Stimulated activated CD8-positive, alpha-beta memory T cell treated with anti-CD3 and anti-CD28 coated beads, Interleukin-12 subunit alpha, Interleukin-12 subunit beta, amount 100 ng/mL, for 24 hours (primary cell): Measurements from ENCODE around the gene IL19.
"Not testable (repeated sequence)": the region's sequence is repeated elsewhere in the genome, so short reads cannot be mapped to it uniquely, and the experiment has no call there.

ENCODE experiments used
- DNase-seq: peaks from one replicate; pipeline ENCODE4 v3.0.0-alpha.2; 2020; ENCODE audit errors: extremely low read depth

Gene IL19

GRCh38 chr1:206831650-206832049 lies 61.1 kb downstream of the IL19 start:
- DNase-seq = no peak

GRCh38 chr1:206832352-206832880 lies 61.8 kb downstream of the IL19 start:
- DNase-seq = no peak

- DNase-seq = no peak
These were observed 62.6 kb downstream of the IL19 start for GRCh38 chr1:206833106-206833680.

GRCh38 chr1:206833801-206834200 lies 63.2 kb downstream of the IL19 start:
- DNase-seq = no peak

GRCh38 chr1:206834217-206834616 lies 63.6 kb downstream of the IL19 start:
- no peak for DNase-seq

- DNase-seq = no peak
These were observed 64.1 kb downstream of the IL19 start for GRCh38 chr1:206834711-206835110.

GRCh38 chr1:206835186-206835585 lies 64.6 kb downstream of the IL19 start:
- no peak for DNase-seq

GRCh38 chr1:206836111-206836510 lies 65.5 kb downstream of the IL19 start:
- no peak for DNase-seq

- DNase-seq = no peak
These were observed 68.5 kb downstream of the IL19 start for GRCh38 chr1:206839006-206839560.

- no peak for DNase-seq
These were observed 69.3 kb downstream of the IL19 start for GRCh38 chr1:206839857-206840256.

GRCh38 chr1:206841609-206842323 lies 71.2 kb downstream of the IL19 start:
- no peak for DNase-seq

GRCh38 chr1:206842854-206843253 lies 72.3 kb downstream of the IL19 start:
- DNase-seq = no peak

- no peak for DNase-seq
These were observed 73.1 kb downstream of the IL19 start for GRCh38 chr1:206843626-206844025.

- DNase-seq = no peak
These were observed 75.9 kb downstream of the IL19 start for GRCh38 chr1:206846487-206846886.

GRCh38 chr1:206847337-206847834 lies 76.8 kb downstream of the IL19 start:
- no peak for DNase-seq

- DNase-seq = no peak
These were observed 77.4 kb downstream of the IL19 start for GRCh38 chr1:206847946-206848345.

GRCh38 chr1:206850401-206850800 lies 79.8 kb downstream of the IL19 start:
- DNase-seq = no peak

- no peak for DNase-seq
These were observed 80.9 kb downstream of the IL19 start for GRCh38 chr1:206851341-206852010.

GRCh38 chr1:206852662-206853061 lies 82.1 kb downstream of the IL19 start:
- DNase-seq = not testable (repeated sequence)

- DNase-seq = not testable (repeated sequence)
These were observed 83.1 kb downstream of the IL19 start for GRCh38 chr1:206853696-206854095.

- no peak for DNase-seq
These were observed 84.0 kb downstream of the IL19 start for GRCh38 chr1:206854401-206855129.

- no peak for DNase-seq
These were observed 85.3 kb downstream of the IL19 start for GRCh38 chr1:206855859-206856258.
